Activated naive CD4-positive, alpha-beta T cell treated with Interleukin-2 at 50 U/mL for 16 hours (primary cell): Measurements from ENCODE around the gene SLC25A15.
"Not testable (repeated sequence)": the region's sequence is repeated elsewhere in the genome, so short reads cannot be mapped to it uniquely, and the experiment has no call there.

ENCODE experiments used
- DNase-seq: peaks from one replicate; pipeline ENCODE4 v3.0.0-alpha.2; 2020

The SLC25A15 gene

GRCh38 chr13:40814803-40815202 lies 25.4 kb downstream of the SLC25A15 start:
- DNase-seq: no peak

GRCh38 chr13:40818926-40819325 lies 29.5 kb downstream of the SLC25A15 start:
- DNase-seq: no peak

- DNase-seq: no peak
Observed at GRCh38 chr13:40819797-40820315, 30.4 kb downstream of the SLC25A15 start.

DNA sequence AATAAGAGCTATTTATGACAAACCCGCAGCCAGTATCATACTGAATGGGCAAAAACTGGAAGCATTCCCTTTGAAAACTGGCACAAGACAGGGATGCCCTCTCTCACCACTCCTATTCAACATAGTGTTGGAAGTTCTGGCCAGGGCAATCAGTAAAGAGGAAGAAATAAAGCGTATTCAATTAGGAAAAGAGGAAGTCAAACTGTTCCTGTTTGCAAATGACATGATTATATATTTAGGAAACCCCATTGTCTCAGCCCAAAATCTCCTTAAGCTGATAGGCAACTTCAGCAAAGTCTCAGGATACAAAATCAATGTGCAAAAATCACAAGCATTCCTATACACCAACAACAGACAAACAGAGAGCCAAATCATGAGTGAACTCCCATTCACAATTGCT lies 50.3 kb downstream of the SLC25A15 start:
- DNase-seq: not testable (repeated sequence)

DNA sequence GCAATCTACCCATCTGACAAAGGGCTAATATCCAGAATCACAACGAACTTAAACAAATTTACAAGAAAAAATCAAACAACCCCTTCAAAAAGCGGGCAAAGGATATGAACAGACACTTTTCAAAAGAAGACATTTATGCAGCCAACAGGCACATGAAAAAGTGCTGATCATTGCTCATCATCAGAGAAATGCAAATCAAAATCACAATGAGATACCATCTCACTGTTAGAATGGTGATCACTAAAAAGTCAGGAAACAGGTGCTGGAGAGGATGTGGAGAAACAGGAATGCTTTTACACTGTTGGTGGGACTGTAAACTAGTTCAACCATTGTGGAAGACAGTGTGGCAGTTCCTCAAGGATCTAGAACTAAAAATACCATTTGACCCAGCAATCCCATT lies 51.5 kb downstream of the SLC25A15 start:
- not testable (repeated sequence) for DNase-seq
